NAMALWA (cell line): ENCODE data around the gene ZFP82.

Experiments used
- DNase-seq: peaks from one replicate; pipeline ENCODE4 v3.0.0-alpha.2; 2015; ENCODE audit warnings: low spot score

Gene ZFP82

DNA sequence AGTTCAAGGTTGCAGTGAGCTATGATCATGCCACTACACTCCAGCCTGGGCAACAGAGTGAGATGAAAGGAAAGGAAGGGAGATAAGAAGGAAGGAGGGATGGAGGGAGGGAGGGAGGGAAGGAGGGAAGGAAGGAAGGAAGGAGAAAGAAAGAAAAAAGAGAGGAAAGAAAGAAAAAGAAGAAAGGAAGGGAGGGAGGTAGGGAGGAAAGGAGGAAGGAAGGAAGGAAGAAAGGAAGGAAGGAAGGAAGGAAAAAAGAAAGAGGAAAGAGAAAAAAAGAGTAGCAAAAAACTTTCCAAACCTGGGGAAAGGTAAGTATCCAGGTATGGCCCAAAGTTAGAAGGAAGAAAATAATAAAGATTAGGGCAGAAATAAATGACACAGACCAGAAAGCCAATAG is 46.6 kb downstream of the ZFP82 start:
- DNase-seq = no peak

GRCh38 chr19:36363845-36364244 is 54.6 kb downstream of the ZFP82 start:
- DNase-seq = no peak
